K562 (cell line): ENCODE data around the gene TANGO6. TPM values are rescaled to one million over a fixed set of nuclear protein-coding genes. Genes with fewer than 3 reads are reported as not detected.

Experiments used
- ATAC-seq: fragments of 200-7000 bp; cut with Tn5 transposase; 3 replicates; pipeline ENCODE4 v1.9.1; 2020; ENCODE audit warnings: moderate library complexity
- BruUV-seq: library from RNA; stranded (reverse); fragments of 400-500 nt; replicated peaks from 2 replicates; lab custom pipeline; 2021; lab: Mats Ljungman, UMichigan
- CTCF ChIA-PET: fragments of 300-600 bp; formaldehyde crosslinking; extraction: SDS; loops from one replicate; lab custom pipeline; 2021; ENCODE audit warnings: low intra/inter-chr PET ratio; lab: Yijun Ruan, JAX
- POLR2A ChIA-PET: fragments of 300-600, 350-650 bp; sonication (Branson Sonifier 250); formaldehyde crosslinking; extraction: SDS; loops from one replicate; lab custom pipeline; 2021; ENCODE audit warnings: antibody characterized with exemption, inconsistent platforms; lab: Yijun Ruan, JAX
- DNase-seq, 4 experiments: peaks; one replicate each; pipeline versions ENCODE4 v3.0.0 to v3.0.0-alpha.2; 2011 to 2018; ENCODE audit warnings: low spot score in 3 of 4, mixed read lengths in 3 of 4; ENCODE audit errors: extremely low read depth in 1 of 4
- FAIRE-seq: peaks from 2 replicates; lab custom pipeline; 2011; peaks lifted over from hg19 to GRCh38; lab: Jason Lieb, UNC
- H2AFZ ChIP-seq: 2 replicates; pipeline ENCODE4 v1.6.0; 2011; ENCODE audit warnings: low read depth, low read length, control low read depth, inconsistent platforms
- H3K27ac ChIP-seq: fragments of 200-600 bp; 3 replicates; pipeline ENCODE4 v1.8.0; 2011; ENCODE audit warnings: low read depth, mild to moderate bottlenecking, control low read depth, inconsistent platforms, low read length, moderate library complexity, mixed read lengths; ENCODE audit errors: extremely low read depth
- H3K27me3 ChIP-seq, 2 experiments: fragments of 300-600 bp in 1 of 2; 2 replicates in 1 of 2; 3 replicates in 1 of 2; pipeline versions ENCODE4 v1.6.0 to v1.8.0; 2011; ENCODE audit warnings: inconsistent platforms in 2 of 2, low read length in 2 of 2, mild to moderate bottlenecking in 1 of 2, mixed read lengths in 1 of 2, moderate library complexity in 1 of 2; ENCODE audit not compliant: control insufficient read depth in 2 of 2, insufficient read depth in 2 of 2
- H3K36me3 ChIP-seq: fragments of 300-600 bp; 3 replicates; pipeline ENCODE4 v1.8.0; 2011; ENCODE audit warnings: mild to moderate bottlenecking, low read length, inconsistent platforms; ENCODE audit not compliant: control insufficient read depth, insufficient read depth
- H3K4me1 ChIP-seq, 2 experiments: fragments of 200-600 bp in 1 of 2; replicated peaks in 1 of 2; 2 replicates in 1 of 2; 3 replicates in 1 of 2; pipeline versions ENCODE4 v1.5.1 to v1.8.0; 2011; ENCODE audit warnings: inconsistent platforms in 2 of 2, low read length in 2 of 2, mild to moderate bottlenecking in 1 of 2, mixed read lengths in 1 of 2, moderate library complexity in 1 of 2; ENCODE audit not compliant: control insufficient read depth in 2 of 2, insufficient read depth in 2 of 2
- H3K4me2 ChIP-seq: 2 replicates; pipeline ENCODE4 v1.6.1; 2011; ENCODE audit warnings: low read length, control low read depth, inconsistent platforms, mixed read lengths; ENCODE audit not compliant: insufficient read depth
- H3K4me3 ChIP-seq: fragments of 200-600 bp; sonication (generic), shearing (Covaris generic); 2 replicates; pipeline ENCODE4 v1.5.1; 2016; ENCODE audit warnings: control low read depth, inconsistent platforms
- H3K79me2 ChIP-seq: fragments of 200-600 bp; 3 replicates; pipeline ENCODE4 v1.8.0; 2011; ENCODE audit warnings: low read length, inconsistent platforms; ENCODE audit not compliant: control insufficient read depth, insufficient read depth
- H3K9ac ChIP-seq, 2 experiments: 2 replicates each; pipeline versions ENCODE4 v1.6.0 to v1.6.1; 2011; ENCODE audit warnings: low read depth in 2 of 2, low read length in 2 of 2, control low read depth in 1 of 2, inconsistent platforms in 1 of 2, mild to moderate bottlenecking in 1 of 2, mixed read lengths in 1 of 2; ENCODE audit not compliant: insufficient read depth in 1 of 2
- H3K9me1 ChIP-seq: one replicate; pipeline ENCODE4 v1.6.0; 2011; ENCODE audit warnings: inconsistent platforms, mild to moderate bottlenecking, low read length, moderate library complexity; ENCODE audit not compliant: control insufficient read depth, insufficient read depth
- H3K9me3 ChIP-seq: replicated peaks from 2 replicates; pipeline ENCODE4 v1.5.1; 2011; ENCODE audit warnings: low read depth, low read length, inconsistent platforms; ENCODE audit not compliant: control insufficient read depth, insufficient read depth
- H4K20me1 ChIP-seq: replicated peaks from 2 replicates; pipeline ENCODE4 v1.6.1; 2011; ENCODE audit warnings: low read length, inconsistent platforms, mixed read lengths; ENCODE audit not compliant: control insufficient read depth, insufficient read depth
- ADNP ChIP-seq: fragments of 200-800 bp; sonication (Bioruptor generic); IDR thresholded peaks from 2 replicates; pipeline ENCODE4 v1.6.1; 2016; ENCODE audit warnings: missing genetic modification characterization, missing compliant biosample characterization
- BCOR ChIP-seq: fragments of 450-650 bp; IDR thresholded peaks from 2 replicates; pipeline ENCODE4 v1.6.1; 2016
- DPF2 ChIP-seq: fragments of 450-650 bp; IDR thresholded peaks from 2 replicates; pipeline ENCODE4 v1.6.1; 2016
- ETV1 ChIP-seq: fragments of 450-650 bp; conservative IDR thresholded peaks from 2 replicates; pipeline ENCODE4 v1.6.1; 2016; ENCODE audit warnings: missing genetic modification characterization, control low read depth, low read depth, missing compliant biosample characterization
- GATA2 ChIP-seq: sonication (generic); formaldehyde crosslinking; IDR thresholded peaks from 2 replicates; pipeline ENCODE4 v1.4.0; 2020; ENCODE audit warnings: mild to moderate bottlenecking, missing genetic modification reagents
- KLF10 ChIP-seq: fragments of 250-450 bp; sonication (Bioruptor Pico); IDR thresholded peaks from 2 replicates; pipeline ENCODE4 v1.6.1; 2021; ENCODE audit warnings: matching md5 sums
- NCOA2 ChIP-seq, 2 experiments: fragments of 450-650 bp; IDR thresholded peaks; 2 replicates each; pipeline ENCODE4 v1.6.1; 2018; ENCODE audit warnings: mild to moderate bottlenecking in 2 of 2, moderate library complexity in 1 of 2; ENCODE audit not compliant: partially characterized antibody in 2 of 2
- NFRKB ChIP-seq: fragments of 450-650 bp; IDR thresholded peaks from 2 replicates; pipeline ENCODE4 v1.6.1; 2016; ENCODE audit warnings: low read depth
- RBM25 ChIP-seq: fragments of 200-400 bp; formaldehyde crosslinking; IDR thresholded peaks from 2 replicates; pipeline ENCODE4 v1.6.1; 2018; ENCODE audit warnings: low read length, low read depth, moderate library complexity; ENCODE audit not compliant: severe bottlenecking
- ZBTB8A ChIP-seq: fragments of 450-650 bp; IDR thresholded peaks from 2 replicates; pipeline ENCODE4 v1.6.1; 2018; ENCODE audit warnings: mild to moderate bottlenecking, moderate library complexity; ENCODE audit not compliant: partially characterized antibody
- ZC3H11A ChIP-seq: IDR thresholded peaks from 2 replicates; pipeline ENCODE4 v1.6.1; 2012; ENCODE audit warnings: low read depth, low read length, improper control_type of control experiment
- ZNF174 ChIP-seq: fragments of 250-450 bp; sonication (Bioruptor Pico); IDR thresholded peaks from 2 replicates; pipeline ENCODE4 v1.4.0; 2020; ENCODE audit warnings: mild to moderate bottlenecking
- WGBS: fragments of 100-300 bp; shearing (Covaris generic); methylation state at CpG from one replicate; pipeline ENCODE4 v1.1.6; 2016; ENCODE audit warnings: low coverage, mixed read lengths; ENCODE audit not compliant: insufficient coverage; ENCODE audit errors: missing lambda C conversion rate; 5-methylcytosine and 5-hydroxymethylcytosine counted together
- in situ Hi-C: fragments of 300-500 bp; cut with MboI; formaldehyde crosslinking; loops from 4 replicates; pipeline ENCODE4 v1.15.0; 2018; ENCODE audit warnings: inconsistent platforms, mixed read lengths
- intact Hi-C: fragments of 100-400 bp; cut with micrococcal nuclease; formaldehyde crosslinking; loops from 2 replicates; pipeline ENCODE4 v1.14.2; 2022
- polyA plus RNA-seq, 8 experiments: library from polyadenylated mRNA; depleted of rRNA in 4 of 8; stranded (reverse) in 5 of 8; unstranded in 3 of 8; fragments of >200 nt; fragmentation: Nextera tagmentation in 2 of 8; fragmentation: Illumina TruSeq in 1 of 8; extraction: Ambion mirVana in 2 of 8; extraction: Trizol in 1 of 8; gene quantifications; 2 replicates each; pipeline versions ENCODE4 v1.2.1 to v1.2.3, GENCODE V29; 2011 to 2014; ENCODE audit warnings: inconsistent platforms in 1 of 8, missing spikeins in 1 of 8
- total RNA-seq, 7 experiments: library from RNA; depleted of rRNA in 6 of 7; stranded (reverse); fragments of >200 nt in 6 of 7; fragmentation: Illumina TruSeq in 2 of 7; extraction: Trizol in 2 of 7; gene quantifications; 2 replicates each; pipeline versions ENCODE4 v1.2.1 to v1.2.3, GENCODE V29; 2011 to 2021; ENCODE audit warnings: low replicate concordance in 1 of 7
- TF ChIP-seq, protein P1 (sequence below): sonication (generic); formaldehyde crosslinking; IDR thresholded peaks from 2 replicates; pipeline ENCODE4 v1.8.1; 2022; ENCODE audit warnings: missing genetic modification reagents
- TF ChIP-seq, protein P2 (sequence below): fragments of 200-800 bp; sonication (Bioruptor generic); IDR thresholded peaks from 2 replicates; pipeline ENCODE4 v1.6.1; 2017; ENCODE audit warnings: missing genetic modification characterization, missing compliant biosample characterization
- TF ChIP-seq, protein P3 (sequence below): fragments of 250-450 bp; sonication (Bioruptor Pico); IDR thresholded peaks from 2 replicates; pipeline ENCODE4 v1.9.0; 2021; ENCODE audit warnings: mild to moderate bottlenecking
- TF ChIP-seq, protein P4 (sequence below), 2 experiments: fragments of 450-650 bp in 1 of 2; IDR thresholded peaks; 2 replicates each; pipeline ENCODE4 v1.6.1; 2011 to 2017; ENCODE audit warnings: low read depth in 2 of 2, antibody characterized with exemption in 1 of 2, borderline replicate concordance in 1 of 2, low read length in 1 of 2, mild to moderate bottlenecking in 1 of 2, mixed read lengths in 1 of 2; ENCODE audit not compliant: control insufficient read depth in 1 of 2

Gene TANGO6
- total and polyA plus RNA-seq, 9 of the 15 experiments (the other 6 are each of a cell fraction or from before 2014, with no cell fraction given): 1.6 to 15.2 (median 9.6) TPM

DNA sequence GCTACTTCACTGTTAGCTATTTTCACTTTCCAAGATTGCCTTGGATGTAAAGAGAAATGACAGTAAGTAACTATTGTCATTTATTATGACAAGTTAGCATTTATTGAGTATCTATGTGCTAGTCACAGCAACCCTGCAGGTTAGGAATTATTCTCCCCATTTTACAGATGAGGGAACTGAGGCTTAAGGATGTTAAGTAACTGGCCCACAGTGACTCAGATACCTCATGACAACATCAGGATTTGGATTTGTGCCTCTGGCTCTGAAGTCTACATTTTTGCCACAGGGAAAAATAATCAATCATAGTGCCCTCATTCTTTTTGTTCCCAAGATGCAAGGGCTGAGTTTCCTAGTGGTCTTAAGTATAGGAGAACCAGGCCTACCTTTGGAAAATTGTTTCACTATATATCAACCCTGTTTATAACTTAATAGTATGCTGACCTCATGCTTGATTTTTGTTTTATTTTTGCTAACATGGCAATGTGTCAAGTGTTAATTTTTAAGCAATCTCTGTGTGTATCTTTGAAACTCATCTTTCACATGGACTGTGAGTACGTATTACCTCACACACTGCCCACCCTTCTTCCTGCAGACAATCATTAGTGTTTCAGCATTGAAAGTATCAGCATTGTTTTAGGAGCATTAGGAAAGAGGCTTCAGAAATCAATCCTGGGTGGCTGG lies 105.0 kb downstream of the TANGO6 start:
- CTCF ChIA-PET: no interaction called here
- no TSS peak for BruUV-seq
- H3K9me1 ChIP-seq: no peaks in the 10 kb centered on the region
- H3K27ac ChIP-seq: no peak overlapping the region
- intact Hi-C loops: no loop called here
- 58% methylated on average over 1 of the region's 1 CpG for WGBS
- H4K20me1 ChIP-seq: no peaks in the 10 kb centered on the region
- H3K4me2 ChIP-seq: no peak overlapping the region
- no peaks in the 10 kb centered on the region for H3K4me1 ChIP-seq
- H3K36me3 ChIP-seq: no peaks in the 10 kb centered on the region; the same call in 2 of the 3 replicates
- H3K9ac ChIP-seq: no peak overlapping the region
- no peak overlapping the region for H2AFZ ChIP-seq
- no peak for ATAC-seq
- TF ChIP-seq ZNF174 (CRISPR knock-in tag): no peak
- no peak for TF ChIP-seq ZBTB8A
- 0 out of 2 replicates have a peak, but pooled peaks have one; percentile 35 for TF ChIP-seq BCOR
- no peak for TF ChIP-seq NFRKB
- TF ChIP-seq GATA2 (CRISPR knock-in tag): no peak
- TF ChIP-seq KLF10 (CRISPR knock-in tag): no peak
- TF ChIP-seq, protein P1, sequence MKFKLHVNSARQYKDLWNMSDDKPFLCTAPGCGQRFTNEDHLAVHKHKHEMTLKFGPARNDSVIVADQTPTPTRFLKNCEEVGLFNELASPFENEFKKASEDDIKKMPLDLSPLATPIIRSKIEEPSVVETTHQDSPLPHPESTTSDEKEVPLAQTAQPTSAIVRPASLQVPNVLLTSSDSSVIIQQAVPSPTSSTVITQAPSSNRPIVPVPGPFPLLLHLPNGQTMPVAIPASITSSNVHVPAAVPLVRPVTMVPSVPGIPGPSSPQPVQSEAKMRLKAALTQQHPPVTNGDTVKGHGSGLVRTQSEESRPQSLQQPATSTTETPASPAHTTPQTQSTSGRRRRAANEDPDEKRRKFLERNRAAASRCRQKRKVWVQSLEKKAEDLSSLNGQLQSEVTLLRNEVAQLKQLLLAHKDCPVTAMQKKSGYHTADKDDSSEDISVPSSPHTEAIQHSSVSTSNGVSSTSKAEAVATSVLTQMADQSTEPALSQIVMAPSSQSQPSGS (CRISPR knock-in tag): no peak
- TF ChIP-seq, protein P2, sequence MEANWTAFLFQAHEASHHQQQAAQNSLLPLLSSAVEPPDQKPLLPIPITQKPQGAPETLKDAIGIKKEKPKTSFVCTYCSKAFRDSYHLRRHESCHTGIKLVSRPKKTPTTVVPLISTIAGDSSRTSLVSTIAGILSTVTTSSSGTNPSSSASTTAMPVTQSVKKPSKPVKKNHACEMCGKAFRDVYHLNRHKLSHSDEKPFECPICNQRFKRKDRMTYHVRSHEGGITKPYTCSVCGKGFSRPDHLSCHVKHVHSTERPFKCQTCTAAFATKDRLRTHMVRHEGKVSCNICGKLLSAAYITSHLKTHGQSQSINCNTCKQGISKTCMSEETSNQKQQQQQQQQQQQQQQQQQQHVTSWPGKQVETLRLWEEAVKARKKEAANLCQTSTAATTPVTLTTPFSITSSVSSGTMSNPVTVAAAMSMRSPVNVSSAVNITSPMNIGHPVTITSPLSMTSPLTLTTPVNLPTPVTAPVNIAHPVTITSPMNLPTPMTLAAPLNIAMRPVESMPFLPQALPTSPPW (CRISPR knock-in tag): no peak
- TF ChIP-seq RBM25: peak; percentile 57
- 0 out of 2 replicates have a peak, but pooled peaks have one; percentile 43 for TF ChIP-seq ADNP
- no peak for TF ChIP-seq ZC3H11A
- no peak for TF ChIP-seq NCOA2 (IDR thresholded peaks at IDR 0.05; ENCODE audit: partially characterized antibody in 2 of 2)
- TF ChIP-seq DPF2: no peak
- TF ChIP-seq, protein P3, sequence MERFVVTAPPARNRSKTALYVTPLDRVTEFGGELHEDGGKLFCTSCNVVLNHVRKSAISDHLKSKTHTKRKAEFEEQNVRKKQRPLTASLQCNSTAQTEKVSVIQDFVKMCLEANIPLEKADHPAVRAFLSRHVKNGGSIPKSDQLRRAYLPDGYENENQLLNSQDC: no peak
- TF ChIP-seq, protein P4, sequence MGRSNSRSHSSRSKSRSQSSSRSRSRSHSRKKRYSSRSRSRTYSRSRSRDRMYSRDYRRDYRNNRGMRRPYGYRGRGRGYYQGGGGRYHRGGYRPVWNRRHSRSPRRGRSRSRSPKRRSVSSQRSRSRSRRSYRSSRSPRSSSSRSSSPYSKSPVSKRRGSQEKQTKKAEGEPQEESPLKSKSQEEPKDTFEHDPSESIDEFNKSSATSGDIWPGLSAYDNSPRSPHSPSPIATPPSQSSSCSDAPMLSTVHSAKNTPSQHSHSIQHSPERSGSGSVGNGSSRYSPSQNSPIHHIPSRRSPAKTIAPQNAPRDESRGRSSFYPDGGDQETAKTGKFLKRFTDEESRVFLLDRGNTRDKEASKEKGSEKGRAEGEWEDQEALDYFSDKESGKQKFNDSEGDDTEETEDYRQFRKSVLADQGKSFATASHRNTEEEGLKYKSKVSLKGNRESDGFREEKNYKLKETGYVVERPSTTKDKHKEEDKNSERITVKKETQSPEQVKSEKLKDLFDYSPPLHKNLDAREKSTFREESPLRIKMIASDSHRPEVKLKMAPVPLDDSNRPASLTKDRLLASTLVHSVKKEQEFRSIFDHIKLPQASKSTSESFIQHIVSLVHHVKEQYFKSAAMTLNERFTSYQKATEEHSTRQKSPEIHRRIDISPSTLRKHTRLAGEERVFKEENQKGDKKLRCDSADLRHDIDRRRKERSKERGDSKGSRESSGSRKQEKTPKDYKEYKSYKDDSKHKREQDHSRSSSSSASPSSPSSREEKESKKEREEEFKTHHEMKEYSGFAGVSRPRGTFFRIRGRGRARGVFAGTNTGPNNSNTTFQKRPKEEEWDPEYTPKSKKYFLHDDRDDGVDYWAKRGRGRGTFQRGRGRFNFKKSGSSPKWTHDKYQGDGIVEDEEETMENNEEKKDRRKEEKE (IDR thresholded peaks at IDR 0.05; ENCODE audit: borderline replicate concordance in 1 of 2, control insufficient read depth in 1 of 2, low read depth in 2 of 2, low read length in 1 of 2): no peak
- TF ChIP-seq ETV1: no peak
- no peak for FAIRE-seq
- H3K4me3 ChIP-seq: no peak overlapping the region
- no peaks in the 10 kb centered on the region for H3K27me3 ChIP-seq
- no peak for DNase-seq
- H3K9me3 ChIP-seq: peaks cover 3% of the 10 kb centered on the region
- H3K79me2 ChIP-seq: no peaks in the 10 kb centered on the region
- in situ Hi-C loops: no loop called here
- POLR2A ChIA-PET: interaction anchor here (1.1 kb wide), 1 partner anchor 14 kb away, joined by 3 read pairs; no protein-coding TSS in a partner anchor
